ENCODE data around the gene CD99L2. TPM values are rescaled to one million over a fixed set of nuclear protein-coding genes. Genes with fewer than 3 reads are reported as not detected.
"Not testable (repeated sequence)": the region's sequence is repeated elsewhere in the genome, so short reads cannot be mapped to it uniquely, and the experiment has no call there.

Gene CD99L2
- total and polyA plus RNA-seq, 10 donors = 8.2 to 51.8 (median 31.8) TPM

- Histone ChIP-seq H3K4me3 (no peak overlapping the region), H3K36me3 (no peaks in the 10 kb centered on the region), H3K4me1 (peaks cover 0 to 5% (median 0%) of the 10 kb centered on the region in 6 donors), H3K9me3 (no peaks in the 10 kb centered on the region), H3K27me3 (replicated peaks in 1 of 7) (no peaks in the 10 kb centered on the region), H3K27ac (peak overlapping the region in 1 of 8 donors; percentile 4)
- no peak for DNase-seq
- TF ChIP-seq POLR2AphosphoS5 (IDR thresholded peaks at IDR 0.05) (no peak), CTCF (IDR thresholded peaks at IDR 0.05 in 8 of 11, conservative IDR thresholded peaks at IDR 0.05 in 3 of 11) (no peak), POLR2A (IDR thresholded peaks at IDR 0.05) (no peak)
- 60 to 100% (median 89%) methylated on average over 1 to 2 of the region's 2 CpGs for WGBS, 5 donors
- intact Hi-C loops (cut with DNase I; ENCODE audit: low total_unique reads) = no loop called here
These were observed 17.7 kb downstream of the CD99L2 start for GRCh38 chrX:150880808-150881165.

- Histone ChIP-seq H3K9me3 (no peaks in the 10 kb centered on the region), H3K27me3 (replicated peaks in 1 of 7) (no peaks in the 10 kb centered on the region), H3K36me3 (no peaks in the 10 kb centered on the region), H3K4me1 (peaks cover 0 to 5% (median 0%) of the 10 kb centered on the region in 6 donors), H3K27ac (peak overlapping the region in 2 of 8 donors; percentile 4 to 11), H3K4me3 (no peak overlapping the region)
- no peak for DNase-seq
- WGBS, 5 donors = 65 to 84% (median 73%) methylated on average over 5 of the region's 5 CpGs
- no peak for TF ChIP-seq POLR2A (IDR thresholded peaks at IDR 0.05)
- no peak for TF ChIP-seq CTCF (IDR thresholded peaks at IDR 0.05 in 8 of 11, conservative IDR thresholded peaks at IDR 0.05 in 3 of 11)
- intact Hi-C loops (cut with DNase I; ENCODE audit: low total_unique reads) = no loop called here
These were observed 18.3 kb downstream of the CD99L2 start for GRCh38 chrX:150879855-150880807.

- H3K9me3 ChIP-seq; H3K27me3 ChIP-seq (replicated peaks in 1 of 7); intact Hi-C loops (cut with DNase I; ENCODE audit: low total_unique reads); H3K27ac ChIP-seq; H3K36me3 ChIP-seq; H3K4me3 ChIP-seq; DNase-seq; H3K4me1 ChIP-seq: not testable (repeated sequence)
- 67 to 92% (median 90%) methylated on average over 2 of the region's 2 CpGs for WGBS, 5 donors
These were observed 22.8 kb downstream of the CD99L2 start for GRCh38 chrX:150875621-150876020.

GRCh38 chrX:150874448-150874847, 24.0 kb downstream of the CD99L2 start:
- Histone ChIP-seq H3K4me3 (no peak overlapping the region), H3K27me3 (replicated peaks in 1 of 7) (no peaks in the 10 kb centered on the region), H3K9me3 (no peaks in the 10 kb centered on the region), H3K4me1 (peaks cover 0 to 13% (median 0%) of the 10 kb centered on the region in 6 donors), H3K36me3 (no peaks in the 10 kb centered on the region), H3K27ac (no peak overlapping the region)
- no peak for DNase-seq
- intact Hi-C loops (cut with DNase I; ENCODE audit: low total_unique reads) = no loop called here
- 80 to 94% (median 90%) methylated on average over 1 to 5 of the region's 5 CpGs for WGBS, 5 donors
- no peak for TF ChIP-seq POLR2AphosphoS5 (IDR thresholded peaks at IDR 0.05)
- TF ChIP-seq POLR2A (IDR thresholded peaks at IDR 0.05) = no peak
- no peak for TF ChIP-seq CTCF (IDR thresholded peaks at IDR 0.05 in 8 of 11, conservative IDR thresholded peaks at IDR 0.05 in 3 of 11)

Measured in spleen (tissue), 11 donors.